ENCODE results near the gene DCLRE1A.

GRCh38 chr10:113899952-113900598 is 46.2 kb upstream of the DCLRE1A start:
- TF ChIP-seq CTCF (conservative IDR thresholded peaks at IDR 0.05; ENCODE audit: low read depth in 2 of 2) (no peak), REST (IDR thresholded peaks at IDR 0.05; ENCODE audit: unreplicated experiment) (no peak), ZNF331 (CRISPR knock-in tag; IDR thresholded peaks at IDR 0.05; ENCODE audit: low read depth) (no peak), POLR2AphosphoS5 (IDR thresholded peaks at IDR 0.05; ENCODE audit: low read depth) (no peak), EZH2 (IDR thresholded peaks at IDR 0.05; ENCODE audit: low read depth, unreplicated experiment) (no peak), STAT1 (IDR thresholded peaks at IDR 0.05; ENCODE audit: unreplicated experiment) (no peak), CREB1 (CRISPR knock-in tag; IDR thresholded peaks at IDR 0.05; ENCODE audit: low read depth) (no peak), EZH2phosphoT487 (IDR thresholded peaks at IDR 0.05; ENCODE audit: unreplicated experiment) (no peak), ETS1 (IDR thresholded peaks at IDR 0.05) (no peak), JUNB (IDR thresholded peaks at IDR 0.05; ENCODE audit: unreplicated experiment) (no peak)

Data from GM23338 (cell line).